H1 (cell line): ENCODE measurements around the gene RABEP1. TPM values are rescaled to one million over a fixed set of nuclear protein-coding genes. Genes with fewer than 3 reads are reported as not detected.

Experiments used
- CTCF ChIA-PET: fragments of 300-600 bp; sonication (Branson Sonifier 250); formaldehyde crosslinking; loops from one replicate; lab custom pipeline; 2021; ENCODE audit not compliant: partially characterized antibody; lab: Charles Lee
- POLR2A ChIA-PET: fragments of 300-600 bp; sonication (Branson Sonifier 250); formaldehyde crosslinking; loops from one replicate; lab custom pipeline; 2021; ENCODE audit warnings: inconsistent platforms; ENCODE audit not compliant: partially characterized antibody; lab: Charles Lee
- DNase-seq, 2 experiments: peaks; one replicate each; pipeline versions ENCODE4 v3.0.0 to v3.0.0-alpha.2; 2010 to 2022; ENCODE audit warnings: low spot score in 2 of 2, low read depth in 1 of 2, mixed read lengths in 1 of 2
- FAIRE-seq: peaks from 2 replicates; lab custom pipeline; 2011; peaks lifted over from hg19 to GRCh38; lab: Jason Lieb, UNC
- H2AFZ ChIP-seq: 2 replicates; pipeline ENCODE4 v1.8.1; 2012; ENCODE audit warnings: low read length, inconsistent platforms
- H2AK5ac ChIP-seq: 2 replicates; pipeline ENCODE4 v1.6.1; 2013; ENCODE audit warnings: low read depth, low read length
- H2BK120ac ChIP-seq: replicated peaks from 2 replicates; pipeline ENCODE3; 2013; ENCODE audit warnings: low read depth, low read length, inconsistent platforms
- H2BK12ac ChIP-seq: 2 replicates; pipeline ENCODE4 v1.6.1; 2013; ENCODE audit warnings: low read depth, low read length
- H2BK15ac ChIP-seq: 2 replicates; pipeline ENCODE4 v1.6.1; 2013; ENCODE audit warnings: low read length
- H2BK20ac ChIP-seq: 2 replicates; pipeline ENCODE4 v1.6.1; 2013; ENCODE audit warnings: low read length
- H2BK5ac ChIP-seq: 2 replicates; pipeline ENCODE4 v1.6.1; 2013; ENCODE audit warnings: low read depth, low read length
- H3K14ac ChIP-seq: 2 replicates; pipeline ENCODE4 v1.6.1; 2013; ENCODE audit warnings: inconsistent platforms; ENCODE audit not compliant: insufficient read length
- H3K18ac ChIP-seq: 2 replicates; pipeline ENCODE4 v1.6.1; 2013; ENCODE audit warnings: low read length; ENCODE audit errors: extremely low read depth
- H3K23ac ChIP-seq: 2 replicates; pipeline ENCODE4 v1.6.1; 2013; ENCODE audit warnings: inconsistent platforms; ENCODE audit not compliant: insufficient read length
- H3K23me2 ChIP-seq: 2 replicates; pipeline ENCODE4 v1.6.1; 2013; ENCODE audit warnings: low read depth, low read length
- H3K27ac ChIP-seq: 2 replicates; pipeline ENCODE4 v1.6.1; 2011; ENCODE audit warnings: low read depth, low read length, inconsistent platforms
- H3K27me3 ChIP-seq, 4 experiments: replicated peaks in 1 of 4; 1 replicate in 1 of 4; 2 replicates in 3 of 4; pipeline versions ENCODE4 v1.6.1 to v1.8.1; 2011 to 2013; ENCODE audit warnings: low read length in 3 of 4, mild to moderate bottlenecking in 3 of 4, inconsistent platforms in 2 of 4, mixed read lengths in 2 of 4, moderate library complexity in 1 of 4; ENCODE audit not compliant: control insufficient read depth in 3 of 4, insufficient read depth in 3 of 4; ENCODE audit errors: extremely low read depth in 1 of 4
- H3K36me3 ChIP-seq, 4 experiments: 2 replicates each; pipeline versions ENCODE4 v1.6.1 to v1.8.1; 2011 to 2013; ENCODE audit warnings: mild to moderate bottlenecking in 4 of 4, low read length in 3 of 4, moderate library complexity in 2 of 4, control low read depth in 1 of 4, inconsistent platforms in 1 of 4; ENCODE audit not compliant: insufficient read depth in 4 of 4, control insufficient read depth in 2 of 4
- H3K4ac ChIP-seq: replicated peaks from 2 replicates; pipeline ENCODE3; 2013; ENCODE audit warnings: low read length, low read depth, mixed read lengths, inconsistent platforms; ENCODE audit not compliant: insufficient read length
- H3K4me1 ChIP-seq, 4 experiments: replicated peaks in 1 of 4; 1 replicate in 1 of 4; 2 replicates in 3 of 4; pipeline versions ENCODE4 v1.6.1 to v1.8.1; 2011 to 2013; ENCODE audit warnings: low read length in 3 of 4, inconsistent platforms in 2 of 4, mixed read lengths in 1 of 4; ENCODE audit not compliant: insufficient read depth in 4 of 4, control insufficient read depth in 3 of 4
- H3K4me2 ChIP-seq, 2 experiments: 2 replicates each; pipeline versions ENCODE4 v1.6.1 to v1.8.1; 2011 to 2013; ENCODE audit warnings: low read depth in 2 of 2, low read length in 2 of 2, control low read depth in 1 of 2, inconsistent platforms in 1 of 2, mild to moderate bottlenecking in 1 of 2; ENCODE audit not compliant: insufficient read depth in 1 of 2
- H3K4me3 ChIP-seq, 4 experiments: fragments of 200-600, 300-600 bp in 1 of 4; sonication (generic), shearing (Covaris generic), sonication (Bioruptor Twin) in 1 of 4; 2 replicates each; pipeline versions ENCODE4 v1.5.1 to v1.8.1; 2011 to 2016; ENCODE audit warnings: low read length in 4 of 4, low read depth in 3 of 4, control low read depth in 2 of 4, inconsistent platforms in 2 of 4, mild to moderate bottlenecking in 2 of 4, mixed read lengths in 1 of 4, moderate library complexity in 1 of 4; ENCODE audit not compliant: insufficient read depth in 2 of 4; ENCODE audit errors: extremely low read depth in 1 of 4
- H3K56ac ChIP-seq: replicated peaks from 2 replicates; pipeline ENCODE3; 2013; ENCODE audit warnings: low read depth, mild to moderate bottlenecking, mixed read lengths, low read length, inconsistent platforms; ENCODE audit not compliant: insufficient read length
- H3K79me1 ChIP-seq: 2 replicates; pipeline ENCODE4 v1.6.1; 2013; ENCODE audit warnings: low read depth, low read length, control low read depth
- H3K79me2 ChIP-seq, 2 experiments: 2 replicates each; pipeline versions ENCODE4 v1.6.1 to v1.8.1; 2012 to 2013; ENCODE audit warnings: low read length in 2 of 2, mild to moderate bottlenecking in 2 of 2, inconsistent platforms in 1 of 2; ENCODE audit not compliant: insufficient read depth in 2 of 2, control insufficient read depth in 1 of 2
- H3K9ac ChIP-seq, 4 experiments: replicated peaks in 1 of 4; 1 replicate in 1 of 4; 2 replicates in 3 of 4; pipeline versions ENCODE4 v1.6.1 to v1.8.1; 2011 to 2013; ENCODE audit warnings: low read depth in 3 of 4, low read length in 3 of 4, control low read depth in 2 of 4, mild to moderate bottlenecking in 2 of 4, moderate library complexity in 2 of 4, inconsistent platforms in 1 of 4; ENCODE audit errors: extremely low read depth in 1 of 4
- H3K9me3 ChIP-seq, 2 experiments: 2 replicates each; pipeline versions ENCODE4 v1.6.1 to v1.8.1; 2012 to 2013; ENCODE audit warnings: mild to moderate bottlenecking in 2 of 2, moderate library complexity in 2 of 2, control low read depth in 1 of 2, inconsistent platforms in 1 of 2, low read depth in 1 of 2, low read length in 1 of 2, mixed read lengths in 1 of 2; ENCODE audit not compliant: insufficient read depth in 2 of 2
- H4K20me1 ChIP-seq, 2 experiments: replicated peaks in 1 of 2; 2 replicates each; pipeline versions ENCODE3 to v1.8.1; 2011 to 2013; ENCODE audit warnings: inconsistent platforms in 2 of 2, low read length in 2 of 2, mild to moderate bottlenecking in 1 of 2; ENCODE audit not compliant: insufficient read depth in 2 of 2, control insufficient read depth in 1 of 2
- H4K5ac ChIP-seq: 2 replicates; pipeline ENCODE4 v1.6.1; 2013; ENCODE audit warnings: low read length, low read depth, mixed read lengths, inconsistent platforms; ENCODE audit not compliant: insufficient read length
- H4K8ac ChIP-seq: 2 replicates; pipeline ENCODE4 v1.8.0; 2013; ENCODE audit warnings: mild to moderate bottlenecking, moderate library complexity, low read length, inconsistent platforms; ENCODE audit not compliant: insufficient read depth; ENCODE audit errors: extremely low read depth
- H4K91ac ChIP-seq: replicated peaks from 2 replicates; pipeline ENCODE3; 2013; ENCODE audit warnings: low read length, mixed read lengths, inconsistent platforms; ENCODE audit not compliant: insufficient read length
- NRF1 ChIP-seq: IDR thresholded peaks from 2 replicates; pipeline ENCODE4 v1.6.1; 2011; ENCODE audit warnings: mild to moderate bottlenecking, low read depth, low read length, improper control_type of control experiment
- POLR2A ChIP-seq, 2 experiments: IDR thresholded peaks; 1 replicate in 1 of 2; 2 replicates in 1 of 2; pipeline ENCODE4 v1.6.1; 2011; ENCODE audit warnings: low read depth in 2 of 2, low read length in 2 of 2, mild to moderate bottlenecking in 2 of 2; ENCODE audit errors: control extremely low read depth in 1 of 2
- polyA plus RNA-seq, 7 experiments: library from polyadenylated mRNA; depleted of rRNA in 3 of 7; stranded (reverse) in 5 of 7; unstranded in 2 of 7; fragments of >200 nt in 5 of 7; fragments of 200-250 nt in 2 of 7; gene quantifications; 1 replicate in 5 of 7; 2 replicates in 1 of 7; 4 replicates in 1 of 7; pipeline versions ENCODE4 v1.2.1 to v1.2.3, GENCODE V29; 2011 to 2013; ENCODE audit warnings: missing spikeins in 2 of 7, mixed read lengths in 2 of 7
- total RNA-seq: library from RNA; stranded (reverse); fragmentation: NEBNext Ultra II Directional; extraction: Animal tissue kit (Norgen Biotek cat#: 25700); gene quantifications from 2 replicates; pipeline ENCODE4 v1.2.1, GENCODE V29; 2021

Gene RABEP1
- total and polyA plus RNA-seq, 2 of the 8 experiments (the other 6 are each of a cell fraction or from before 2014, with no cell fraction given): 8.5 to 52.3 TPM

GRCh38 chr17:5309851-5310250, 27.8 kb downstream of the RABEP1 start:
- H2BK12ac ChIP-seq: no peak overlapping the region
- H4K91ac ChIP-seq: no peak overlapping the region
- peaks cover 0 to 11% (median 1%) of the 10 kb centered on the region in 4 experiments; a peak in 1 of 8 replicates for H3K36me3 ChIP-seq
- H3K14ac ChIP-seq: no peak overlapping the region
- no peak overlapping the region for H2AK5ac ChIP-seq
- H2AFZ ChIP-seq: no peak overlapping the region
- no peak overlapping the region for H3K4me2 ChIP-seq
- H3K18ac ChIP-seq: no peak overlapping the region
- H2BK15ac ChIP-seq: no peak overlapping the region
- H3K56ac ChIP-seq: no peak overlapping the region
- no peak overlapping the region for H3K27ac ChIP-seq
- peaks cover 2 to 6% of the 10 kb centered on the region in 2 experiments for H4K20me1 ChIP-seq
- no peak overlapping the region for H2BK120ac ChIP-seq
- H3K4me3 ChIP-seq: no peak overlapping the region
- ChIA-PET POLR2A (interaction anchor here (1.0 kb wide), 1 partner anchor 22 kb away, joined by 3 read pairs; no protein-coding TSS in a partner anchor), CTCF (interaction anchor here (1.6 to 5.4 kb wide), 2 partner anchors 9 to 13 kb away, joined by 5 to 49 read pairs; no protein-coding TSS in a partner anchor)
- no peaks in the 10 kb centered on the region for H3K9me3 ChIP-seq
- H2BK20ac ChIP-seq: no peak overlapping the region
- H3K27me3 ChIP-seq: no peaks in the 10 kb centered on the region
- H3K79me1 ChIP-seq: no peaks in the 10 kb centered on the region; the same call in 1 of the 2 replicates
- no peaks in the 10 kb centered on the region for H3K4me1 ChIP-seq
- no peak overlapping the region for H4K5ac ChIP-seq
- DNase-seq (no peak), FAIRE-seq (no peak)
- no peak overlapping the region for H4K8ac ChIP-seq
- H3K23ac ChIP-seq: no peak overlapping the region
- H3K23me2 ChIP-seq: no peaks in the 10 kb centered on the region
- H3K4ac ChIP-seq: no peak overlapping the region
- peaks cover 0 to 36% of the 10 kb centered on the region in 2 experiments; a peak in 2 of 4 replicates for H3K79me2 ChIP-seq
- no peak overlapping the region for H3K9ac ChIP-seq
- no peak overlapping the region for H2BK5ac ChIP-seq
- TF ChIP-seq NRF1: no peak
- TF ChIP-seq POLR2A (IDR thresholded peaks at IDR 0.05; ENCODE audit: control extremely low read depth in 1 of 2, low read depth in 2 of 2, low read length in 2 of 2): no peak
